Smooth muscle cell (in vitro differentiated cells): ENCODE measurements around the gene TRABD2A. TPM values are rescaled to one million over a fixed set of nuclear protein-coding genes. Genes with fewer than 3 reads are reported as not detected.

Source experiments
- DNase-seq: peaks from one replicate; lab custom pipeline; 2025; ENCODE audit not compliant: unreplicated experiment; lab: John Stamatoyannopoulos, UW
- H2AFZ ChIP-seq: fragments of 200-600 bp; sonication (generic); 2 replicates; pipeline ENCODE4 v1.6.0; 2016; ENCODE audit warnings: antibody characterized with exemption, low read depth, mild to moderate bottlenecking
- H3F3A ChIP-seq: fragments of 200-600 bp; sonication (generic); 2 replicates; pipeline ENCODE4 v1.6.0; 2017; ENCODE audit warnings: antibody characterized with exemption, low read depth
- H3K27ac ChIP-seq: fragments of 200-600 bp; sonication (generic); 2 replicates; pipeline ENCODE4 v1.5.1; 2016; ENCODE audit warnings: low read depth, mild to moderate bottlenecking
- H3K27me3 ChIP-seq: fragments of 200-600 bp; sonication (generic); 2 replicates; pipeline ENCODE4 v1.6.1; 2016; ENCODE audit warnings: low read depth, mild to moderate bottlenecking
- H3K36me3 ChIP-seq: fragments of 200-600 bp; sonication (generic); 2 replicates; pipeline ENCODE4 v1.5.1; 2016; ENCODE audit warnings: low read depth
- H3K4me1 ChIP-seq: fragments of 200-600 bp; sonication (generic); 2 replicates; pipeline ENCODE4 v1.5.1; 2016; ENCODE audit warnings: low read depth
- H3K4me2 ChIP-seq: fragments of 200-600 bp; sonication (generic); 2 replicates; pipeline ENCODE4 v1.6.0; 2016; ENCODE audit warnings: mild to moderate bottlenecking
- H3K4me3 ChIP-seq: fragments of 200-600 bp; sonication (generic); 2 replicates; pipeline ENCODE4 v1.5.1; 2016; ENCODE audit warnings: mild to moderate bottlenecking
- H3K79me2 ChIP-seq: fragments of 200-600 bp; sonication (generic); 2 replicates; pipeline ENCODE4 v1.6.0; 2016; ENCODE audit warnings: low read depth, mild to moderate bottlenecking
- H3K9ac ChIP-seq: fragments of 200-600 bp; sonication (generic); 2 replicates; pipeline ENCODE4 v1.6.0; 2016; ENCODE audit warnings: low read depth
- H3K9me3 ChIP-seq: fragments of 200-600 bp; sonication (generic); replicated peaks from 2 replicates; pipeline ENCODE4 v1.5.1; 2016; ENCODE audit warnings: low read depth
- H4K20me1 ChIP-seq: fragments of 200-600 bp; sonication (generic); 2 replicates; pipeline ENCODE4 v1.6.0; 2016; ENCODE audit warnings: low read depth
- WGBS: methylation state at CpG from one replicate; pipeline ENCODE4 v1.1.7; 2016; ENCODE audit warnings: low lambda C conversion rate; 5-methylcytosine and 5-hydroxymethylcytosine counted together
- polyA plus RNA-seq: library from polyadenylated mRNA; unstranded; fragments of >200 nt; fragmentation: Nextera tagmentation; extraction: Ambion mirVana; gene quantifications from 2 replicates; pipeline ENCODE4 v1.2.1, GENCODE V29; 2016
- total RNA-seq: library from RNA; depleted of rRNA; stranded (reverse); fragments of >200 nt; gene quantifications from 2 replicates; pipeline ENCODE4 v1.2.3, GENCODE V29; 2014
- TF ChIP-seq, protein P1 (sequence below): fragments of 200-600 bp; sonication (generic); IDR thresholded peaks from 2 replicates; pipeline ENCODE4 v1.5.1; 2017; ENCODE audit warnings: borderline replicate concordance, mild to moderate bottlenecking, antibody characterized with exemption; ENCODE audit not compliant: insufficient read depth, poor library complexity, severe bottlenecking

Gene TRABD2A
- total and polyA plus RNA-seq, 2 experiments from 2014 or later = 0.11 TPM; not detected in 1

DNA sequence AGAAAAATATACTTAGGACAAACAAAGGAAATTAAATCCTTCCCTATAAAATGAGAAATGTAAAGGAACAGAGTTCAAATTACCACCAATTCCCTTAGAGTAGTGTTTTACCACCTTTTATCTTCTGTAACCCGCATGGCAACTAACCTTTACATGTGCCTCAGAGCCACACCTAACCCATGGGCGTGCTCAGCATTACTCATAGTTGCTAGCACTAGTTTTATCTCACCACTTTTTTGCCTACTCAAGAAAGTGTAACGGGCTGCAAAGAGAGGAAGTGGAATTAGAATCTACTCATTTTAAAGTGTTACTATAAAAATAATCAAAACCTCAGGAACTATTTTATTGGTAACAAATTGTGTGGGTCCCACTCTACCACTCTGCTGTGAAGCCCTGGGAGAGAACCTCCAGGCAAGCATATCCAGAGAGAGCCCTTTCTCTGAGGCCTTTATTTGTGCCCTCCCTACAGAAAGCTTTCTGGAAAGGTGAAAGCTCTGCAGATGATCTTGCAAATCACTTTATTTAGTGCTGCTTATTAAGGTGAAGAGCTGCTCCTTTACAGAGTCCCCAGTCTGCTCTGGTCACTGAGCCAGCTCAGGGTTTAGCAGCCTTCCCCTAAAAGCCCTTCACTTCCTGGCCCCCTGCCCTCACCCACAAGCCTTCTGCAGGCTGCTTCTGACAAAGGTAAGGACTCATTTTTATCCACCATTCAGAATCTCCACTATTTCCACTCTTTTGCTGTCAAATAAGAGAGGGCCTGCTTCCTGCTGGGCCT is 98.8 kb downstream of the TRABD2A start:
- H3F3A ChIP-seq = no peaks in the 10 kb centered on the region
- no peaks in the 10 kb centered on the region for H3K36me3 ChIP-seq
- H3K4me1 ChIP-seq = no peaks in the 10 kb centered on the region
- H3K9me3 ChIP-seq = no peaks in the 10 kb centered on the region
- DNase-seq = no peak
- no peak overlapping the region for H3K27ac ChIP-seq
- no peak overlapping the region for H3K4me2 ChIP-seq
- TF ChIP-seq, protein P1, sequence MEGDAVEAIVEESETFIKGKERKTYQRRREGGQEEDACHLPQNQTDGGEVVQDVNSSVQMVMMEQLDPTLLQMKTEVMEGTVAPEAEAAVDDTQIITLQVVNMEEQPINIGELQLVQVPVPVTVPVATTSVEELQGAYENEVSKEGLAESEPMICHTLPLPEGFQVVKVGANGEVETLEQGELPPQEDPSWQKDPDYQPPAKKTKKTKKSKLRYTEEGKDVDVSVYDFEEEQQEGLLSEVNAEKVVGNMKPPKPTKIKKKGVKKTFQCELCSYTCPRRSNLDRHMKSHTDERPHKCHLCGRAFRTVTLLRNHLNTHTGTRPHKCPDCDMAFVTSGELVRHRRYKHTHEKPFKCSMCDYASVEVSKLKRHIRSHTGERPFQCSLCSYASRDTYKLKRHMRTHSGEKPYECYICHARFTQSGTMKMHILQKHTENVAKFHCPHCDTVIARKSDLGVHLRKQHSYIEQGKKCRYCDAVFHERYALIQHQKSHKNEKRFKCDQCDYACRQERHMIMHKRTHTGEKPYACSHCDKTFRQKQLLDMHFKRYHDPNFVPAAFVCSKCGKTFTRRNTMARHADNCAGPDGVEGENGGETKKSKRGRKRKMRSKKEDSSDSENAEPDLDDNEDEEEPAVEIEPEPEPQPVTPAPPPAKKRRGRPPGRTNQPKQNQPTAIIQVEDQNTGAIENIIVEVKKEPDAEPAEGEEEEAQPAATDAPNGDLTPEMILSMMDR = no peak
- no peaks in the 10 kb centered on the region for H3K27me3 ChIP-seq
- WGBS = 56% methylated on average over 3 of the region's 3 CpGs
- H3K9ac ChIP-seq = no peak overlapping the region
- H2AFZ ChIP-seq = no peak overlapping the region
- no peaks in the 10 kb centered on the region for H4K20me1 ChIP-seq
- H3K79me2 ChIP-seq = no peaks in the 10 kb centered on the region
- H3K4me3 ChIP-seq = no peak overlapping the region

DNA sequence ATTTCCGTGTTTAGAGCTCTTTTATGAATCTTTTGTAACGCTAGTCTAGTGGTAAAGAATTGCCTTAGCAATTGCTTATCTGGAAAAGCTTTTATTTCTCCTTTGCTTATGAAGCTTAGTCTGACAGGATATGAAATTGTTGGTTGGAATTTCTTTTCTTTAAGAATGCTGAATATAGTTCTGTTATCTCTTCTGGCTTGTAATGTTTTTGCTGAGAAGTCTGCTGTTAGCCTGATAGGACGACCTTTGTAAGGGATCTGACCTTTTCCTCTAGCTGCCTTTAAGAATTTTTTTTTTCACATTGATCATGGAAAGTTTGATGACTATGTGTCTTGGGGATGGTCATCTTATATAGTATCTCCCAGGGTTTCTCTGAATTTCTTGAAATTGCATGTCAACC is 101.1 kb downstream of the TRABD2A start:
- no peaks in the 10 kb centered on the region for H3K36me3 ChIP-seq

DNA sequence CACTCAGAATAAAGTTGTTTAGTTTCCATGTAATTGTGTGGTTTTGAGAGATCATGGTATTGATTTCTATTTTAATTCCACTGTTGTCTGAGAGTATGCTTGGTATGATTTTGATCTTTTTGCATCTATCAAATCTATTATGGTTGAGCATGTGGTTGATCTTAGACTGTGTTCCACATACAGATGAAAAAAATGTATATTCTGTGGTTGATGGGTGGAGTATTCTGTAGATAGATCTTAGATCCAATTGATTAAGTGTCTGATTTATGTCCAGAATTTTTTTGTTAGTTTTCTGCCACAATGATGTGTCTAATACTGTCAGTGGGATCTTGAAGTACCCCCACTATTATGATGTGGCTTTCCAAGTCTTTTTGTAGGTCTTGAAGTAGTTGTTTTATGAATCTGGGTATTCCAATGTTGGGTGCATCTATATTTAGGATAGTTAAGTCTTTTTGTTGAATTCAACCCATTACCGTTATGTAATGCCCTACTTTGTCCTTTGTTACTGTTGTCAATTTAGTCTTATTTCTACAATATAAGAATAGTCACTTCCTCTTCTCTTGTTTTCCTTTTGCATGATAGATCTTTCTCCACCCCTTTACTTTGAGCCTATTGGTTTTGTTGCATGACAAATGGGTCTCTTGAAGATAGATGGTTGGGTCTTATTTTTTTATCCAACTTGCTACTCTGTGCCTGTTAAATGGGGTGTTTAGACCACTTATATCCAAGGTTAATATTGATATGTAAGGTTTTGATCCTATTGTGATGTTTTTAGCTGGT is 101.8 kb downstream of the TRABD2A start:
- no peak for DNase-seq
- no peaks in the 10 kb centered on the region for H3K9me3 ChIP-seq
- no peaks in the 10 kb centered on the region for H4K20me1 ChIP-seq
- H3K4me1 ChIP-seq = no peaks in the 10 kb centered on the region
- 86% methylated on average over 1 of the region's 1 CpG for WGBS
- no peaks in the 10 kb centered on the region for H3K79me2 ChIP-seq
- H3K4me3 ChIP-seq = no peak overlapping the region
- H3K9ac ChIP-seq = no peak overlapping the region
- no peaks in the 10 kb centered on the region for H3K36me3 ChIP-seq
- TF ChIP-seq, protein P1 = no peak
- H3F3A ChIP-seq = no peaks in the 10 kb centered on the region
- H3K27ac ChIP-seq = no peak overlapping the region
- H3K27me3 ChIP-seq = no peaks in the 10 kb centered on the region
- H3K4me2 ChIP-seq = no peak overlapping the region
- H2AFZ ChIP-seq = no peak overlapping the region

More for the DNA sequence above, 101.1 kb downstream of the TRABD2A start:
- TF ChIP-seq, protein P1 = no peak
- H3K4me1 ChIP-seq = no peaks in the 10 kb centered on the region
- H3K9me3 ChIP-seq = no peaks in the 10 kb centered on the region
- no peak for DNase-seq
- H3K27ac ChIP-seq = no peak overlapping the region
- no peak overlapping the region for H3K4me3 ChIP-seq
- H3K27me3 ChIP-seq = no peaks in the 10 kb centered on the region
- H3K9ac ChIP-seq = no peak overlapping the region
- no peaks in the 10 kb centered on the region for H3K79me2 ChIP-seq
- WGBS = 86% methylated on average over 3 of the region's 3 CpGs
- H4K20me1 ChIP-seq = no peaks in the 10 kb centered on the region
- H3K4me2 ChIP-seq = no peak overlapping the region
- no peaks in the 10 kb centered on the region for H3F3A ChIP-seq
- no peak overlapping the region for H2AFZ ChIP-seq
